ENCODE data around the gene STOML1. TPM values are rescaled to one million over a fixed set of nuclear protein-coding genes. Genes with fewer than 3 reads are reported as not detected.

The STOML1 gene
- total and polyA plus RNA-seq, 9 of the 15 experiments (the other 6 are each of a cell fraction or from before 2014, with no cell fraction given): 0.25 to 9.7 (median 4.6) TPM

DNA sequence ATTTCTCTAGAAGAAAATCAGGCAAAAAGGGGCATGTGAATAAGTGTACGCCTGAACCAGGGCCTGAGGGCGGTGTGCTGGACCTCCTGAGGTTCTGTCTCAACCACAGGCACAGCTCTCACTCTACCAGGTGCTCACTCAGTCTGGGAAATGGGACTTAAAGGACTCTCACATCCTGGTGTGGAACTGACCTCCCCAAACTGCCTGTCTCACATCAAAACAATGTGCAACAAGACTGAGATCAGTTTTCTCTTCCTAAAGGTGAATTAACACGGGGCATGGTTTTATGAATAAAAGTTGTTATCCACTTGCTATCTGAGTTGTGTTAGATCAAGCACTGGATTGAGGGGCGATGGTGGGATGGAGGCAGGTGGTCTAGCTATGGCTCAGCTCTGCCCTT, 4.8 kb downstream of the STOML1 start:
- Histone ChIP-seq H2AFZ (ENCODE audit: low read depth, low read length) (no peak overlapping the region), H3K9ac (ENCODE audit: insufficient read depth in 1 of 2, low read depth in 2 of 2, low read length in 2 of 2) (no peak overlapping the region; a peak in 1 of 4 replicates), H3K4me2 (ENCODE audit: insufficient read depth, low read length) (no peak overlapping the region), H3K79me2 (ENCODE audit: control insufficient read depth, insufficient read depth, low read length) (peaks cover 2% of the 10 kb centered on the region; the same call in 1 of the 3 replicates), H3K9me1 (ENCODE audit: control insufficient read depth, insufficient read depth, low read length) (no peaks in the 10 kb centered on the region), H3K27me3 (ENCODE audit: control insufficient read depth in 2 of 2, insufficient read depth in 2 of 2, low read length in 2 of 2) (no peaks in the 10 kb centered on the region), H3K4me3 (no peak overlapping the region), H3K4me1 (replicated peaks in 1 of 2; ENCODE audit: control insufficient read depth in 2 of 2, insufficient read depth in 2 of 2, low read length in 2 of 2) (peaks cover 29 to 48% of the 10 kb centered on the region in 2 experiments), H3K27ac (ENCODE audit: extremely low read depth, low read depth, low read length) (no peak overlapping the region), H4K20me1 (replicated peaks; ENCODE audit: control insufficient read depth, insufficient read depth, low read length) (no peaks in the 10 kb centered on the region), H3K9me3 (replicated peaks; ENCODE audit: control insufficient read depth, insufficient read depth, low read depth, low read length) (no peaks in the 10 kb centered on the region), H3K36me3 (ENCODE audit: control insufficient read depth, insufficient read depth, low read length) (no peaks in the 10 kb centered on the region)
- ChIA-PET POLR2A (interaction anchor here (0.6 kb wide), 1 partner anchor 72 kb away, joined by 3 read pairs; no protein-coding TSS in a partner anchor), CTCF (ENCODE audit: low intra/inter-chr PET ratio) (no interaction called here)
- intact Hi-C loops (cut with micrococcal nuclease): no loop called here
- 46% methylated on average over 4 of the region's 4 CpGs for WGBS (ENCODE audit: insufficient coverage, low coverage, missing lambda C conversion rate)
- DNase-seq (ENCODE audit: extremely low read depth in 1 of 4, low spot score in 3 of 4) (no peak), FAIRE-seq (no peak), ATAC-seq (no peak)
- in situ Hi-C loops (cut with MboI): no loop called here
- no TSS peak for BruUV-seq (replicated peaks)
- TF ChIP-seq, protein P1, sequence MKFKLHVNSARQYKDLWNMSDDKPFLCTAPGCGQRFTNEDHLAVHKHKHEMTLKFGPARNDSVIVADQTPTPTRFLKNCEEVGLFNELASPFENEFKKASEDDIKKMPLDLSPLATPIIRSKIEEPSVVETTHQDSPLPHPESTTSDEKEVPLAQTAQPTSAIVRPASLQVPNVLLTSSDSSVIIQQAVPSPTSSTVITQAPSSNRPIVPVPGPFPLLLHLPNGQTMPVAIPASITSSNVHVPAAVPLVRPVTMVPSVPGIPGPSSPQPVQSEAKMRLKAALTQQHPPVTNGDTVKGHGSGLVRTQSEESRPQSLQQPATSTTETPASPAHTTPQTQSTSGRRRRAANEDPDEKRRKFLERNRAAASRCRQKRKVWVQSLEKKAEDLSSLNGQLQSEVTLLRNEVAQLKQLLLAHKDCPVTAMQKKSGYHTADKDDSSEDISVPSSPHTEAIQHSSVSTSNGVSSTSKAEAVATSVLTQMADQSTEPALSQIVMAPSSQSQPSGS (CRISPR knock-in tag; IDR thresholded peaks at IDR 0.05): no peak
- TF ChIP-seq CCAR2 (IDR thresholded peaks at IDR 0.05; ENCODE audit: low read depth, low read length): no peak
- no peak for TF ChIP-seq MNT (conservative IDR thresholded peaks at IDR 0.05)
- TF ChIP-seq CBX2 (IDR thresholded peaks at IDR 0.05; ENCODE audit: insufficient read depth, low read length, poor library complexity, severe bottlenecking): no peak
- TF ChIP-seq ZNF134 (CRISPR knock-in tag; conservative IDR thresholded peaks at IDR 0.05): no peak
- TF ChIP-seq POLR3G (IDR thresholded peaks at IDR 0.05; ENCODE audit: extremely low read depth, insufficient read length, insufficient replicate concordance): no peak
- TF ChIP-seq, protein P2, sequence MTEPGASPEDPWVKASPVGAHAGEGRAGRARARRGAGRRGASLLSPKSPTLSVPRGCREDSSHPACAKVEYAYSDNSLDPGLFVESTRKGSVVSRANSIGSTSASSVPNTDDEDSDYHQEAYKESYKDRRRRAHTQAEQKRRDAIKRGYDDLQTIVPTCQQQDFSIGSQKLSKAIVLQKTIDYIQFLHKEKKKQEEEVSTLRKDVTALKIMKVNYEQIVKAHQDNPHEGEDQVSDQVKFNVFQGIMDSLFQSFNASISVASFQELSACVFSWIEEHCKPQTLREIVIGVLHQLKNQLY (CRISPR knock-in tag; conservative IDR thresholded peaks at IDR 0.05): no peak
- no peak for TF ChIP-seq GABPA (tag; conservative IDR thresholded peaks at IDR 0.05; ENCODE audit: low read depth)
- TF ChIP-seq RBM39 (optimal IDR thresholded peaks at IDR 0.05; ENCODE audit: low read depth, low read length): no peak
- no peak for TF ChIP-seq GABPB2 (CRISPR knock-in tag; conservative IDR thresholded peaks at IDR 0.05)
- no peak for TF ChIP-seq ZNF124 (CRISPR knock-in tag; IDR thresholded peaks at IDR 0.05)
- no peak for TF ChIP-seq ZNF707 (CRISPR knock-in tag; conservative IDR thresholded peaks at IDR 0.05)
- no peak for TF ChIP-seq CHAMP1 (IDR thresholded peaks at IDR 0.05)
- TF ChIP-seq PCBP2 (IDR thresholded peaks at IDR 0.05; ENCODE audit: low read depth, low read length, poor library complexity, severe bottlenecking): no peak
- TF ChIP-seq ZNF79 (CRISPR knock-in tag; IDR thresholded peaks at IDR 0.05; ENCODE audit: low read depth): no peak
- no peak for TF ChIP-seq ZNF766 (CRISPR knock-in tag; conservative IDR thresholded peaks at IDR 0.05)
